ENCODE results near the gene ACOT7.

- TF ChIP-seq CTCF (IDR thresholded peaks at IDR 0.05) (no peak), POLR2A (IDR thresholded peaks at IDR 0.05) (no peak)
Measured at GRCh38 chr1:6261615-6261995, 132.0 kb downstream of the ACOT7 start.
